Ascending aorta (tissue), 2 donors: ENCODE measurements around the gene SLC24A3. TPM values are rescaled to one million over a fixed set of nuclear protein-coding genes. Genes with fewer than 3 reads are reported as not detected.

Source experiments
- DNase-seq, 2 donors: peaks; one replicate each; pipeline ENCODE4 v3.0.0-alpha.2; 2019; ENCODE audit warnings: low spot score in 2 of 2
- H3K27ac ChIP-seq, 2 donors: fragments of 200-600 bp; sonication (generic); one replicate each; pipeline ENCODE4 v1.5.1; 2016 to 2017; ENCODE audit warnings: mild to moderate bottlenecking in 1 of 2
- H3K27me3 ChIP-seq: fragments of 200-600 bp; sonication (generic); one replicate; pipeline ENCODE4 v1.5.1; 2017
- H3K36me3 ChIP-seq, 2 donors: fragments of 200-600 bp; sonication (generic); one replicate each; pipeline ENCODE4 v1.5.1; 2016
- H3K4me1 ChIP-seq, 2 donors: fragments of 200-600 bp; sonication (generic); one replicate each; pipeline ENCODE4 v1.5.1; 2016 to 2017; ENCODE audit warnings: mild to moderate bottlenecking in 1 of 2
- H3K4me3 ChIP-seq, 2 donors: fragments of 200-600 bp; sonication (generic); one replicate each; pipeline ENCODE4 v1.5.1; 2016 to 2017; ENCODE audit warnings: mild to moderate bottlenecking in 1 of 2
- H3K9me3 ChIP-seq, 2 donors: fragments of 200-600 bp; sonication (generic); one replicate each; pipeline ENCODE4 v1.5.1; 2016
- CTCF ChIP-seq, 3 experiments: fragments of 200-600 bp in 2 of 3; fragments of 450-650 bp in 1 of 3; sonication (generic) in 2 of 3; IDR thresholded peaks; one replicate each; pipeline ENCODE4 v1.5.1; 2016 to 2019; ENCODE audit warnings: antibody characterized with exemption in 3 of 3, mild to moderate bottlenecking in 1 of 3, moderate library complexity in 1 of 3
- intact Hi-C: fragments of 100-400 bp; cut with DNase I; formaldehyde crosslinking; loops from one replicate; pipeline ENCODE4 v1.15.1; 2023
- total RNA-seq: library from RNA; depleted of rRNA; stranded (reverse); fragments of >200 nt; gene quantifications from one replicate; pipeline ENCODE4 v1.1.0, GENCODE V29; 2016

The SLC24A3 gene
- total RNA-seq, 1 donor from 2014 or later = 12.9 TPM

- no peak overlapping the region for H3K4me3 ChIP-seq
- H3K27me3 ChIP-seq = no peaks in the 10 kb centered on the region
- no peak for TF ChIP-seq CTCF (IDR thresholded peaks at IDR 0.05)
- peaks cover 0 to 6% of the 10 kb centered on the region in 2 donors for H3K4me1 ChIP-seq
- H3K36me3 ChIP-seq = no peaks in the 10 kb centered on the region
- DNase-seq = peak in 1 of 2 donors; percentile 1
- H3K27ac ChIP-seq = no peak overlapping the region
- H3K9me3 ChIP-seq = no peaks in the 10 kb centered on the region
- intact Hi-C loops = no loop called here
Measured at GRCh38 chr20:19712721-19713260, 500.3 kb downstream of the SLC24A3 start.

GRCh38 chr20:19713822-19714578, 501.6 kb downstream of the SLC24A3 start:
- DNase-seq = peak in 1 of 2 donors; percentile 22
- intact Hi-C loops = no loop called here
- no peaks in the 10 kb centered on the region for H3K36me3 ChIP-seq
- H3K4me3 ChIP-seq = no peak overlapping the region
- H3K4me1 ChIP-seq = peaks cover 0 to 6% of the 10 kb centered on the region in 2 donors
- TF ChIP-seq CTCF (IDR thresholded peaks at IDR 0.05) = no peak
- H3K9me3 ChIP-seq = no peaks in the 10 kb centered on the region
- no peak overlapping the region for H3K27ac ChIP-seq
- no peaks in the 10 kb centered on the region for H3K27me3 ChIP-seq

GRCh38 chr20:19714579-19714840, 502.1 kb downstream of the SLC24A3 start:
- DNase-seq = no peak
- TF ChIP-seq CTCF (IDR thresholded peaks at IDR 0.05) = no peak
- Histone ChIP-seq H3K27ac (no peak overlapping the region), H3K9me3 (no peaks in the 10 kb centered on the region), H3K4me1 (peaks cover 0 to 6% of the 10 kb centered on the region in 2 donors), H3K4me3 (no peak overlapping the region), H3K36me3 (no peaks in the 10 kb centered on the region), H3K27me3 (no peaks in the 10 kb centered on the region)
- intact Hi-C loops = no loop called here

GRCh38 chr20:19715986-19716385, 503.5 kb downstream of the SLC24A3 start:
- H3K4me1 ChIP-seq = no peaks in the 10 kb centered on the region
- TF ChIP-seq CTCF (IDR thresholded peaks at IDR 0.05) = no peak
- no peaks in the 10 kb centered on the region for H3K9me3 ChIP-seq
- no peaks in the 10 kb centered on the region for H3K36me3 ChIP-seq
- intact Hi-C loops = no loop called here
- H3K4me3 ChIP-seq = no peak overlapping the region
- no peak overlapping the region for H3K27ac ChIP-seq
- peak in 1 of 2 donors; percentile 25 for DNase-seq
- no peaks in the 10 kb centered on the region for H3K27me3 ChIP-seq

GRCh38 chr20:19718880-19719279, 506.4 kb downstream of the SLC24A3 start:
- Histone ChIP-seq H3K27ac (no peak overlapping the region), H3K27me3 (no peaks in the 10 kb centered on the region), H3K4me1 (no peaks in the 10 kb centered on the region), H3K36me3 (no peaks in the 10 kb centered on the region), H3K4me3 (no peak overlapping the region), H3K9me3 (no peaks in the 10 kb centered on the region)
- peak in 1 of 2 donors; percentile 39 for DNase-seq
- intact Hi-C loops = no loop called here
- TF ChIP-seq CTCF (IDR thresholded peaks at IDR 0.05) = no peak
